Panc1 (cell line): ENCODE data around the gene LARP4B. TPM values are rescaled to one million over a fixed set of nuclear protein-coding genes. Genes with fewer than 3 reads are reported as not detected.

Source experiments
- ATAC-seq: fragments of 200-7000 bp; cut with Tn5 transposase; 2 replicates; pipeline ENCODE4 v1.9.1; 2020; ENCODE audit warnings: mild to moderate bottlenecking, moderate library complexity
- BruUV-seq: library from RNA; stranded (reverse); fragments of 400-500 nt; replicated peaks from 2 replicates; lab custom pipeline; 2021; lab: Mats Ljungman, UMichigan
- CTCF ChIA-PET: fragments of 300-600 bp; sonication (Branson Sonifier 250); formaldehyde crosslinking; loops from one replicate; lab custom pipeline; 2022; ENCODE audit warnings: antibody characterized with exemption; lab: Charles Lee
- POLR2A ChIA-PET: fragments of 300-600 bp; sonication (Branson Sonifier 250); formaldehyde crosslinking; loops from one replicate; lab custom pipeline; 2022; ENCODE audit warnings: antibody characterized with exemption; lab: Charles Lee
- DNase-seq: peaks from one replicate; pipeline ENCODE4 v3.0.0-alpha.2; 2010; ENCODE audit warnings: low read depth, low spot score
- H3K27ac ChIP-seq: 2 replicates; pipeline ENCODE4 v1.5.1; 2011; ENCODE audit warnings: mild to moderate bottlenecking, low read length, inconsistent platforms
- H3K27me3 ChIP-seq: fragments of 200-500 bp; sonication (Bioruptor generic); 2 replicates; pipeline ENCODE4 v1.6.0; 2014; ENCODE audit warnings: low read length, inconsistent platforms; ENCODE audit not compliant: control insufficient read depth, insufficient read depth
- H3K36me3 ChIP-seq: fragments of 200-500 bp; sonication (Bioruptor generic); 2 replicates; pipeline ENCODE4 v1.5.1; 2014; ENCODE audit warnings: inconsistent platforms, mild to moderate bottlenecking, low read length, moderate library complexity; ENCODE audit not compliant: control insufficient read depth, insufficient read depth
- H3K4me1 ChIP-seq: 2 replicates; pipeline ENCODE4 v1.5.1; 2011; ENCODE audit warnings: inconsistent platforms, mild to moderate bottlenecking, low read length, moderate library complexity; ENCODE audit not compliant: control insufficient read depth, insufficient read depth
- H3K4me3 ChIP-seq, 2 experiments: 2 replicates each; pipeline ENCODE4 v1.5.1; 2011 to 2012; ENCODE audit warnings: low read depth in 2 of 2, low read length in 2 of 2, mild to moderate bottlenecking in 2 of 2, inconsistent platforms in 1 of 2, moderate library complexity in 1 of 2
- H3K9me3 ChIP-seq: fragments of 200-500 bp; sonication (Bioruptor generic); 2 replicates; pipeline ENCODE4 v1.5.1; 2014; ENCODE audit warnings: low read depth, mild to moderate bottlenecking, inconsistent platforms, low read length, moderate library complexity; ENCODE audit not compliant: control insufficient read depth, insufficient read depth
- CTCF ChIP-seq: fragments of 450-650 bp; IDR thresholded peaks from 2 replicates; pipeline ENCODE4 v1.5.1; 2017; ENCODE audit warnings: mild to moderate bottlenecking
- POLR2AphosphoS5 ChIP-seq: IDR thresholded peaks from 2 replicates; pipeline ENCODE4 v1.6.1; 2012; ENCODE audit warnings: mild to moderate bottlenecking, low read depth, low read length, moderate library complexity
- REST ChIP-seq, 2 experiments: IDR thresholded peaks; 2 replicates each; pipeline ENCODE4 v1.6.1; 2011 to 2012; ENCODE audit warnings: low read depth in 2 of 2, control low read depth in 1 of 2, low read length in 1 of 2, mild to moderate bottlenecking in 1 of 2, moderate library complexity in 1 of 2; ENCODE audit not compliant: insufficient read depth in 1 of 2
- SIN3A ChIP-seq: IDR thresholded peaks from 2 replicates; pipeline ENCODE4 v1.6.1; 2012; ENCODE audit warnings: low read depth, mild to moderate bottlenecking, low read length, moderate library complexity, borderline replicate concordance; ENCODE audit not compliant: insufficient read depth
- TCF7L2 ChIP-seq: IDR thresholded peaks from 2 replicates; pipeline ENCODE4 v1.6.1; 2011; ENCODE audit warnings: mild to moderate bottlenecking, low read depth, low read length, inconsistent platforms
- in situ Hi-C: cut with HindIII; loops from 2 replicates; pipeline ENCODE4 v1.10.0; 2016; ENCODE audit warnings: low sequenced_read_pairs, low pct_unique_long_range_greater_than_20kb
- intact Hi-C: fragments of 100-400 bp; cut with micrococcal nuclease; formaldehyde crosslinking; loops from one replicate; pipeline ENCODE4 v1.10.0; 2022; ENCODE audit not compliant: unreplicated experiment
- total RNA-seq: library from RNA; stranded (reverse); gene quantifications from one replicate; pipeline ENCODE4 v1.2.1, GENCODE V29; 2021; ENCODE audit not compliant: unreplicated experiment

Gene LARP4B
- total RNA-seq, 1 experiment from 2014 or later: 87.0 TPM

GRCh38 chr10:974785-975074 lies 43.2 kb upstream of the LARP4B start:
- ChIA-PET POLR2A (no interaction called here), CTCF (no interaction called here)
- intact Hi-C loops (no loop called here), in situ Hi-C loops (no loop called here)
- TF ChIP-seq SIN3A (no peak), CTCF (no peak), TCF7L2 (no peak), POLR2AphosphoS5 (no peak), REST (IDR thresholded peaks at IDR 0.05; ENCODE audit: insufficient read depth in 1 of 2, low read depth in 2 of 2, low read length in 1 of 2) (no peak)
- Histone ChIP-seq H3K4me1 (no peaks in the 10 kb centered on the region), H3K36me3 (no peaks in the 10 kb centered on the region), H3K27me3 (no peaks in the 10 kb centered on the region), H3K9me3 (peaks cover 6% of the 10 kb centered on the region; the same call in 1 of the 2 replicates), H3K27ac (no peak overlapping the region), H3K4me3 (no peak overlapping the region)
- DNase-seq (no peak), ATAC-seq (no peak)
- BruUV-seq: no TSS peak

- Histone ChIP-seq H3K4me3 (no peak overlapping the region), H3K27me3 (no peaks in the 10 kb centered on the region), H3K9me3 (peaks cover 5% of the 10 kb centered on the region; the same call in 1 of the 2 replicates), H3K27ac (no peak overlapping the region), H3K4me1 (no peaks in the 10 kb centered on the region), H3K36me3 (no peaks in the 10 kb centered on the region)
- intact Hi-C loops: no loop called here
- CTCF ChIA-PET: no interaction called here
- BruUV-seq: no TSS peak
- in situ Hi-C loops: no loop called here
- no peak for TF ChIP-seq TCF7L2
- no peak for TF ChIP-seq POLR2AphosphoS5
- TF ChIP-seq REST (IDR thresholded peaks at IDR 0.05; ENCODE audit: insufficient read depth in 1 of 2, low read depth in 2 of 2, low read length in 1 of 2): no peak
- TF ChIP-seq SIN3A: no peak
- TF ChIP-seq CTCF: no peak
- DNase-seq (no peak), ATAC-seq (no peak; the same call in 1 of the 2 replicates)
- POLR2A ChIA-PET: interaction anchor here (0.6 kb wide), 1 partner anchor 14 kb away, joined by 3 read pairs; the partner anchor contains the start of gene GTPBP4
Measured at GRCh38 chr10:974038-974784, 42.7 kb upstream of the LARP4B start.
